GM10248 (cell line): ENCODE results near the gene DERA.
"Not testable (repeated sequence)": the region's sequence is repeated elsewhere in the genome, so short reads cannot be mapped to it uniquely, and the experiment has no call there.

Experiments used
- CTCF ChIA-PET: fragments of 300-600 bp; sonication (Branson Sonifier 250); formaldehyde crosslinking; extraction: SDS; loops from one replicate; lab custom pipeline; 2021; ENCODE audit warnings: antibody characterized with exemption; lab: Yijun Ruan, JAX
- POLR2A ChIA-PET: fragments of 350-650 bp; sonication (Branson Sonifier 250); formaldehyde crosslinking; extraction: SDS; loops from one replicate; lab custom pipeline; 2020; ENCODE audit warnings: antibody characterized with exemption; lab: Yijun Ruan, JAX
- DNase-seq: peaks from one replicate; pipeline ENCODE4 v3.0.0; 2012; ENCODE audit errors: extremely low spot score
- TF ChIP-seq, protein P1 (sequence below): IDR thresholded peaks from 2 replicates; pipeline ENCODE4 v1.5.1; 2012; ENCODE audit warnings: mild to moderate bottlenecking, low read depth; ENCODE audit errors: extremely low read depth, missing control alignments, control extremely low read depth

DERA gene

GRCh38 chr12:15955281-15955680 is 44.1 kb downstream of the DERA start:
- no peak for DNase-seq
- TF ChIP-seq, protein P1, sequence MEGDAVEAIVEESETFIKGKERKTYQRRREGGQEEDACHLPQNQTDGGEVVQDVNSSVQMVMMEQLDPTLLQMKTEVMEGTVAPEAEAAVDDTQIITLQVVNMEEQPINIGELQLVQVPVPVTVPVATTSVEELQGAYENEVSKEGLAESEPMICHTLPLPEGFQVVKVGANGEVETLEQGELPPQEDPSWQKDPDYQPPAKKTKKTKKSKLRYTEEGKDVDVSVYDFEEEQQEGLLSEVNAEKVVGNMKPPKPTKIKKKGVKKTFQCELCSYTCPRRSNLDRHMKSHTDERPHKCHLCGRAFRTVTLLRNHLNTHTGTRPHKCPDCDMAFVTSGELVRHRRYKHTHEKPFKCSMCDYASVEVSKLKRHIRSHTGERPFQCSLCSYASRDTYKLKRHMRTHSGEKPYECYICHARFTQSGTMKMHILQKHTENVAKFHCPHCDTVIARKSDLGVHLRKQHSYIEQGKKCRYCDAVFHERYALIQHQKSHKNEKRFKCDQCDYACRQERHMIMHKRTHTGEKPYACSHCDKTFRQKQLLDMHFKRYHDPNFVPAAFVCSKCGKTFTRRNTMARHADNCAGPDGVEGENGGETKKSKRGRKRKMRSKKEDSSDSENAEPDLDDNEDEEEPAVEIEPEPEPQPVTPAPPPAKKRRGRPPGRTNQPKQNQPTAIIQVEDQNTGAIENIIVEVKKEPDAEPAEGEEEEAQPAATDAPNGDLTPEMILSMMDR: no peak
- CTCF ChIA-PET: no interaction called here
- POLR2A ChIA-PET: no interaction called here

DNA sequence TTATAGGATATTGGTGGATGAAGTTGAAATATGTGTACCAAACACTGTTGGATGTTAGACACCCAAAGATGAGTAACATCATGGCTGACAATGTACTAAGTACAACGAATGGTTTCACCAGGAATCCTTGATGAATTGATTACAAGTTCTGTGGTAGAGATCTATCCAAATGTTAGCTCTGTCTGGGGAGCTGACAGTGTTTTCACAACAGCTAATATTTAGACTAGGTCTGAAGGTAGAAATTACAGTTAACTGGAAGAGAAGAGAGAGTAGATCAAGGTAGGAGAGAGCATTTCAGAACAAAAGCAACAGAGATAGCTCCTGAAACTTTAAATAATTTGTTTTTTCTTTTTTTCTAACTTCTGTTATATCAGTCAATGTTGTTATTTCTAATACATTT is 44.9 kb downstream of the DERA start:
- TF ChIP-seq, protein P1: no peak
- DNase-seq: no peak
- ChIA-PET POLR2A (no interaction called here), CTCF (interaction anchor here (1.5 kb wide), 1 partner anchor 21 kb away, joined by 3 read pairs; no protein-coding TSS in a partner anchor)

GRCh38 chr12:15956413-15957185 is 45.5 kb downstream of the DERA start:
- CTCF ChIA-PET: interaction anchor here (1.5 kb wide), 1 partner anchor 22 kb away, joined by 3 read pairs; no protein-coding TSS in a partner anchor
- DNase-seq: no peak
- TF ChIP-seq, protein P1: no peak
- POLR2A ChIA-PET: no interaction called here

- CTCF ChIA-PET: no interaction called here
- POLR2A ChIA-PET: no interaction called here
Measured at GRCh38 chr12:15962760-15963159, 51.6 kb downstream of the DERA start.

GRCh38 chr12:15963271-15963670 is 52.1 kb downstream of the DERA start:
- DNase-seq: no peak
- POLR2A ChIA-PET: no interaction called here
- CTCF ChIA-PET: no interaction called here
- TF ChIP-seq, protein P1: no peak

More at GRCh38 chr12:15962760-15963159, 51.6 kb downstream of the DERA start:
- TF ChIP-seq, protein P1: no peak
- DNase-seq: no peak

DNA sequence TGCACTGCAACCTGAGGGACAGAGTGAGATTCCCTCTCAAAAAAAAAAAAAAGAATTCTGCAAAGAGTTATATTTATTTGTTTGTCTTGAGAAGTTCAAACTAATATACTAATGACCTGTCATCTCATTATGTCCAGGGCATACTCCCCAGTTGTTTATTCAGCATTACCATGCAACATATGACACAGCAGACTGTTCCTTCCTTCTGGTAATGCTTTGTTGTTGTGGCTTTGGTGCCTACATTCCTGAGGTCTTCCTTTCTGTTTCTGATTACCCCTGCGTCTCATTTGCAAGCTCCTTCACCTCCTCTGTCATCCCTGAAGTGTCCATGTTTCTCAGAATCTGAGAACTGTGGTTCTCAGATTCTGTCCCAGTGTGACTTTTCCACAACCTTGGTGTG is 55.3 kb downstream of the DERA start:
- no peak for DNase-seq
- ChIA-PET POLR2A (no interaction called here), CTCF (interaction anchor here (1.0 kb wide), 1 partner anchor 56 kb away, joined by 3 read pairs; the partner anchor contains the start of gene DERA)
- TF ChIP-seq, protein P1: no peak

DNA sequence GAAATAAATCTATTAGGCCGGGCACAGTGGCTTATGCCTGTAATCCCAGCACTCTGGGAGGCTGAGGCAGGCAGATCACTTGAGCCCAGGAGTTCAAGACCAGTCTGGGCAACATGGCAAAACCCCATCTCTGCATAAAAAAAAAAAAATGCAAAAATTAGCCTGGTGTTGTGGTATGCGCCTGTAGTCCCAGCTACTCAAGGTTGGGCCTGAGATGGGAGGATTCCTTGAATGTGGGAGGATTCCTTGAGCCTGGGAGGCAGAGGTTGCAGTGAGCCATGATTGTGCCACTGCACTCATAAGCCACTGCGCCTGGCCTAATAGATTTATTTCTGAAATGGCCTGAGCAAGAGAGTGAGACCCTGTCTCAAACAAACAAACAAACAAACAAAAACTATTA is 55.9 kb downstream of the DERA start:
- CTCF ChIA-PET: interaction anchor here (1.7 kb wide), 1 partner anchor 15 kb away, joined by 6 read pairs; no protein-coding TSS in a partner anchor
- POLR2A ChIA-PET, DNase-seq: not testable (repeated sequence)
